Activated T-cell treated with anti-CD3 and anti-CD28 coated beads, Interleukin-2, amount 50 U/mL, for 4 hours (primary cell): Measurements from ENCODE around the gene ZNF526. TPM values are rescaled to one million over a fixed set of nuclear protein-coding genes. Genes with fewer than 3 reads are reported as not detected.
"Not testable (repeated sequence)": the region's sequence is repeated elsewhere in the genome, so short reads cannot be mapped to it uniquely, and the experiment has no call there.

ENCODE experiments used
- ATAC-seq, 2 donors: fragments of 200-7000 bp; cut with Tn5 transposase; one replicate each; pipeline ENCODE4 v1.10.0; 2021
- DNase-seq: peaks from one replicate; pipeline ENCODE4 v3.0.0-alpha.2; 2020
- H3K27me3 Mint-ChIP-seq: one replicate; pipeline ENCODE4 v1.8.0; 2021; ENCODE audit warnings: low read depth, mixed read lengths
- H3K36me3 Mint-ChIP-seq: one replicate; pipeline ENCODE4 v1.8.0; 2022; ENCODE audit warnings: mixed read lengths; ENCODE audit not compliant: insufficient read depth
- H3K4me1 Mint-ChIP-seq: one replicate; pipeline ENCODE4 v1.8.0; 2021; ENCODE audit warnings: low read depth, mixed read lengths
- H3K4me3 Mint-ChIP-seq: one replicate; pipeline ENCODE4 v1.8.0; 2021; ENCODE audit warnings: mild to moderate bottlenecking, moderate library complexity, mixed read lengths
- H3K9me3 Mint-ChIP-seq: one replicate; pipeline ENCODE4 v1.8.0; 2021; ENCODE audit warnings: mixed read lengths
- total RNA-seq, 3 donors: library from RNA; stranded (reverse); gene quantifications; one replicate each; pipeline ENCODE4 v1.2.1, GENCODE V29; 2021

The ZNF526 gene
- total RNA-seq, 3 donors from 2014 or later: 17.2 to 19.4 (median 18.7) TPM

DNA sequence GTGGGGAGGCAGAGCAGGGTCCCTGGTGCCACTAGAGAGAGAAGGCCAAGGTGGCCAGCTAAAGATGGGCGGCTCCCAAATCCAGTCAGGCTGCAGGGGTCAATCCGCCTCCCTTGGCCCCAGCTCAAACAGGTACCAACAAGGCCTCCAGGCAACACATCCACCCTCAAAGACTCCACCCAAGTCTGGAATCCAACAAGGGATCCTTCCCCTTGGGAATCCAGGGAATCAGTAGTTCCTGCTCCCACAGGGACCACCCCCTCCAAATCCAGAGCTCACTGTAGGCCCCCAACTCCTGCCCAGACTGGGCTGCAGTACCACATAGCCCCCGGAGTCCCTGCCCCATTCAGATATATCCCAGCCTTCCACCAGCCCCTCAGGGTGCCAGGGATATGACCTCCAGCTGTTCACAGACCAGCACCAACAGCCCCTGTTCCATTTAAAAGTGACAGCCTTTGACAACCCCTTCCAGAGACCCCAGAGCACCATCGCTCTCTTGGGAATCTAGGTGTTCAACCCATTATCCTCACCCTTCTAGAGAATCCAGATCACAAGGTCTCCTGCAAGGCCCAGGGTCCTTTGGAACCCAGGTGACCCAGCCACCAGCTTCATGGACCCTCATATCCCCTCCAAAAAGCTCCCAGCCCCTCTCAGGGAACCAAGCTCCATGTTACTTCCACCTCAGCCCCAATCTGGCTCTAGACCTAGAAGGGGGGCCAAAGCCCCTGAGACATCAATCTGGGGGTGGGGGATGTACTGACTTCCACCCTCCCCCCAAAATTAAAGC, 31.7 kb downstream of the ZNF526 start:
- Mint-ChIP-seq H3K4me3 (peak overlapping the region; percentile 96), H3K4me1 (peaks cover 29% of the 10 kb centered on the region), H3K27me3 (peaks cover 3% of the 10 kb centered on the region), H3K9me3 (no peaks in the 10 kb centered on the region), H3K36me3 (no peaks in the 10 kb centered on the region)
- no peak for DNase-seq
- no peak for ATAC-seq

DNA sequence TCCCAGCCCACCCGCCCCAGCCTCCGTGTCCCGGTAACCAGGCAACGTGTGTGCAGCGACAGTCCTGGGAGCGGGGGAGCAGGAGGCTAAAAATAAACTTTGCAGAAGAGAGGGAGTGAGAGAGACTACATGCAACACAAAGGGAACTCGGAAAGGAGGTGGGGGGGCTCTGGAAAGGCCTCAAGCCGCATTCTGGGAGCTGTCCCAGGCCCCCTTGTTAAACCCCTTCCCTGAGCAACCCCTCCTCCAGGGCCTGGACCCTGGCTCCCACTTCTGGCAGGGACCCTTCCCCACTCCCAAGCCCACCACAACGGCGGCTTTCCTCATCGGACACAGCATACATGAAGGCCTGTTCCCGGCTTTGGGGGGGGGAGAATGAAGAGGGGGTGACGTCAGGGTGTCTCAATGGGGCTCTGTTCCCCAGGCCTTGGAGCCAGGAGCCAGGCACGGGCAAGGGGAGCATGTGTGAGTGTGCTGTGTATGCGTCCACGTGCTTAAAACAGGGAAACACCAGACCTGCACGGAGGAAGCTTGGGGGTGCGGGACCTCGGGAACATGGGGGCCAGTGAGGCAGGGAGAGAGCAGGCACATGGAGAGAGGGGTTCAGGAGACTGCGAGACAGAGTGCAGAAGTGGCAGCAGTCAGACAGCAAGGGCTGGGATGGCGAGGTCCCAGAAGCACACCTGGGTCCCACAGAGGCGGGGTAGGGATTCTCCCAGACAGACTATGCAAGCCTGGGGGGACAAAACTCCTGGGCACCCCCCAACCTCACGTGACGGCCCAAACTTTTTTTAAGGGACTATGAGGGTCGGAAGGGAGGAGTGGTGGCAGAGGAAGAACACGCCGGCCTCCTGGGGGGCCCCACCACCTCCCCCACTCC, 32.5 kb downstream of the ZNF526 start:
- Mint-ChIP-seq H3K4me3 (peak overlapping the region; percentile 96), H3K36me3 (no peaks in the 10 kb centered on the region), H3K9me3 (no peaks in the 10 kb centered on the region), H3K4me1 (peaks cover 26% of the 10 kb centered on the region), H3K27me3 (peaks cover 3% of the 10 kb centered on the region)
- DNase-seq (no peak), ATAC-seq (no peak)

DNA sequence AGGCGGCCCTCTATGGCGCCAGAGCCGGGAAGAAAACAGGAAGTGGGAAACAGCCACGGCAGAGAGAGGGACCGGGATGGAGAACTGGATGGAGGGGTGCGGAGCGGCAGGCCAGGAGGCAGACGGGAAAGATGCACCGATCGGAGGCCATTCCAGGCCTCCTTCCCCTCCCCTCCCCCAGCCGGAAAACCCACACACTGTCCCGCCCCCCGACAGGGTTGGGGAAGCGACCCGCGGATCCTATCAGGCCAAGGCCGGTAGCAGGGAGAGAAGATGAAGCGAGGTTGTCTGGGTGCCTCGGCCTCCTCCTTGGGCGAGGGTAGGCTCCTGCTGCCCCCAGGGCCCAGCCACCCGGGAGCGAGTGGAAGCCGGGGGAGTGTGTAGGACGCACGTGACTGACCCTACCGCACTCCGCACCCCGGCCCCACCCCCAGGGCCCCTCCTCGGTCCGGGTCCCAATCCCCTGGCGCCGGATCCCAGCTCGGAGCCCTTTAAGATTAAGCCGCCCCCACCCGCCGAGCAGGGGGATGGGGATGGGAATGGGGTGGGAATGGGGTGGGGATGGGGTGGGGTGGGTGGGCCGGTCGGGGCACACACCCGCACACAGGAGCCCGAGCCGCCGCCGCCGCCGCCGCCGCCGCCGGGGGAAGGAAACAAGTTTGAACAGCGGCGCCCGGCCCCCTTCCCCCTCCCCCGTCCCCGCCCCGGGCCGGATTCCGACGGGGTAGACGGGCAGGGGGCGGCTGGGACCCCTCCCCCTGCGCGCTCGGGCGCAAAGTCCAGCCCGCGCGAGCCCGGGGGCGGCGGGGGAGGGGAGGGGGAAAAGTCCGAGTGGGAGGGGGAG, 33.4 kb downstream of the ZNF526 start:
- ATAC-seq: peak; percentile 29 to 31
- DNase-seq: peak; percentile 44
- no peaks in the 10 kb centered on the region for H3K9me3 Mint-ChIP-seq
- peak overlapping the region; percentile 96 for H3K4me3 Mint-ChIP-seq
- H3K4me1 Mint-ChIP-seq: peaks cover 26% of the 10 kb centered on the region
- no peaks in the 10 kb centered on the region for H3K36me3 Mint-ChIP-seq
- peaks cover 3% of the 10 kb centered on the region for H3K27me3 Mint-ChIP-seq

DNA sequence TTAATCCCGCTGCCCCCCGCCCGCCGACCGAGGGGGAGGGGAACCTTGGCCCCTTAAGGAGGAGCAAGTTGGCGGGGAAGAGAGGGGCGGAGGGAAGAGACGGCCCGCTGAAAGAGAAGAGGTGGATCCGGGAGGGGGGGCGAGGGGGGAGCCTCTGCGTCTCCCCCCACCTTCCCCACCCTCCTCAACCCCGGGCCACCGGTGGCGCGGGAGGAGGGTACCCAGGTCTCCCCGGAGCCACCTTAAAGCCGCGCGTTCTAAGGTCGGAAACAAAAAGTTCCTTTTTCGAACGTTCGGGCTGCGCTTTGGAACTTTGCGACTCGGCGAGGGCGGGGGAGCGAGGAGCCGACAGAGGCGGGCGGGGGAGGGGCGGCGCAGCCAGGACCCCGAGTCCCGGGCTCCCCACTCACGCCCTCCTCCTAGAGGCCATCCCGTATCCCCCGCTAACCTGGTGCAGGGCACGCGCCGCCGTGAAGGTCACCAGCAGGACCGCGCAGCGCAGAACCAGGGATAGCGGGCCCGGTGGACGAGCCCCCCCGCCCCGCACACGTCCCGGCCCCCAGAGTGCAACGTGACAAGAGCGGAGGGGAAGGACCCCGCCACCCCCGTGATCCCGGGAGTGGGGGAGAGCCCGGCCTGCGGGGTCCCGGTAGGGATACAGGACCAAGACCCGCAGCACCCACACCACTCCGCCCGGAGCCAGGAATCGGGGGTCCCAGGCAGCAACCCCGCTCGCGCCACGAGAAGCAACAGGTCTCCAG, 34.2 kb downstream of the ZNF526 start:
- peaks cover 3% of the 10 kb centered on the region for H3K27me3 Mint-ChIP-seq
- H3K4me3 Mint-ChIP-seq: peak overlapping the region; percentile 76
- ATAC-seq (peak; percentile 46 to 47), DNase-seq (peak; percentile 74)
- no peaks in the 10 kb centered on the region for H3K36me3 Mint-ChIP-seq
- peaks cover 26% of the 10 kb centered on the region for H3K4me1 Mint-ChIP-seq
- no peaks in the 10 kb centered on the region for H3K9me3 Mint-ChIP-seq

DNA sequence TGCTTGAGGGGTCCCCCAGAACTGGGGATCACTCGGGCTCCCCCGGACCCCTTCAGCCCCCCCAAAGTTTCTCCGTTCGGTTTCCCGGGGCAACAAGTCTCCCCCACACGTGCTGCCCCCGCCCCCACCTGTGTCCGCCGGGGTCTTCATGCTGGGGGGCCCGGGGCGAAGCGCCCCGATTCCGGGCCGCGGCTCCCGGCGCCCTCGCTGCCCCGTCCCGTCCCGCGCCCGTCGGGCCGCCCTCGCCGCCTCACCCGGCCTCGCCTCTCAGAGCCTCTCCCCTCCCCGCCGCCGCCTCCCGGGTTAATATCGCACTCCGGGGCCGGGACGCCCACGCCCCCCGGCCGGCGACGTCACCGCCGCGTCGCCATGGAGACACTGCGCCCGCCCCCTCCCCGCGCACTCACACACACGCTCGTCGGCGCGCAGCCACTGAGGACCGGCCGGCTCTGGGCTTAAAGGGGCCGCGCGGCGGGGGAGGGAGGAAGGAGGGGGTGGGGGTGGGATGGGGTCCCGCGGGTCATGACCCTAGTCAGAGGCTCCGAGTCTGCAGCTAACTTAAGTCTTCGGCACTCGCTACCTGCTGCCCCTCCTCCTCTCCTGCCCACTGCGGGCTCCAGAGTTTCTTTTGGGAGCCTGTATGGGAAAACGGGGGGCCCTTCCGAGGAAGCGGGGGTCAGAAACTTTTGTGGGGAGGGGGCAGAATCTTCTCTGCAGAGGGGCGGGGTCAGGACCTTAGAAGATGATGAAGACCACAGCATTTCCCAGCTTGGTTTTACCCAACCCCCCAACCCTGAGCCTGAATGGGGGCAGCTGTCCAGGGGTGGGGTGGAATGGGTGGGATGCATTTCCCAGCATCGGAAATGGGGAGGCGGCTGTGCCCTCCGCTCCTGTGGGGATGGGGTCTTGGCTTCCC, 35.0 kb downstream of the ZNF526 start, which contains the start of gene ERF:
Gene ERF (minus strand): TSS at position 279 of the 916 bp plus-strand sequence. CDS start 129 bp downstream, at position 150.
- Mint-ChIP-seq H3K36me3 (no peaks in the 10 kb centered on the region), H3K4me3 (peak within 1 kb of the TSS; percentile 76), H3K9me3 (no peaks in the 10 kb centered on the region), H3K27me3 (peaks cover 3% of the 10 kb centered on the region), H3K4me1 (peaks cover 26% of the 10 kb centered on the region)
- ATAC-seq: peak; percentile 73 to 74
- peak; percentile 94 for DNase-seq

DNA sequence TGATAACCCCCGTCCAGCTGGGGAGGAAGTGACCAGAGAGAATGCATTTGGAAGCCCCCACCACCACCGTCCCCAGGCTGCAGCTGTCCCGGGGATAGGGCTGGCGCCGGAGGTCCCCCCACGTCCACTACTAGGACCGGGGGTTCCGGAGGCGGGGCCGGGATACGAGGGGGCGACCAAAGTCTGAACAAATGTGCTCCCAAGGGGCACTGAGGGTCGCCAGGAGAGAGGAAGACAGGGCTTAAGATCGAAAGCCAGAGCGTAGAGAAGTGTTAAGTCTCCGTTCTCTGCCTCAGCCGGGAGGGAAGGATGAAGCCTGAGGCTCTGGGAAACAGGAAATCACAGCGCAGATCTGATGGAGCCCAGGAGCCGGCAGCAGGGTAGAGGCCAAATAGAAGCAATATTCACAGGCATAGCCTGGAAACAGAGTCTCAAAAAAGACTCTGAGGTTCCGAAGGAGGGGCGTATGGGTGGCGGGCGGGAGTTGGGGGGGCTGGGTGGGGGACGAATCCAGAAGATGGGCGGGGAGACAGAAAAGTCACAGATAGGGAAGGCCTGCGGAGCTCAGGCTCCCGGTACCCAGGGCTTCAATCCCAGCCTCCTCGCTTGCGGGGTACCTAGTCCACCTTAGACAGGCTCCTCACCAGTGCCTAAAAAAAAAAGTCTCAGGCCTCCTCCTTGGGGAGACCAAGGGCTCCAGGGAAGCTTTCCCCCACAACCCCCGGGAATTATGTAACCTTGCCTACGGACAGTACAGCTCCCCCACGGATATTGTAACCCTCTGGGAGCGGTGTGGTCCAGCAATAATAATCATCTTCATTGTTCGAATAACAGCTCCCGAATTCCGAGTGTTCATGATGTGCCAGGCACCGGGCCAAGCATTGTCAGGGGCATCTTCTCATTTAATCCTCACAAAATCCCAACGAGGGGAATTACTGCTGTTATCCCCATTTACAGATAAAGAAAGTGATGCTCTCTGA, 35.9 kb downstream of the ZNF526 start:
- Mint-ChIP-seq H3K9me3 (no peaks in the 10 kb centered on the region), H3K27me3 (peaks cover 3% of the 10 kb centered on the region), H3K36me3 (no peaks in the 10 kb centered on the region), H3K4me1 (peaks cover 23% of the 10 kb centered on the region), H3K4me3 (peak overlapping the region; percentile 76)
- ATAC-seq (no peak), DNase-seq (no peak)

DNA sequence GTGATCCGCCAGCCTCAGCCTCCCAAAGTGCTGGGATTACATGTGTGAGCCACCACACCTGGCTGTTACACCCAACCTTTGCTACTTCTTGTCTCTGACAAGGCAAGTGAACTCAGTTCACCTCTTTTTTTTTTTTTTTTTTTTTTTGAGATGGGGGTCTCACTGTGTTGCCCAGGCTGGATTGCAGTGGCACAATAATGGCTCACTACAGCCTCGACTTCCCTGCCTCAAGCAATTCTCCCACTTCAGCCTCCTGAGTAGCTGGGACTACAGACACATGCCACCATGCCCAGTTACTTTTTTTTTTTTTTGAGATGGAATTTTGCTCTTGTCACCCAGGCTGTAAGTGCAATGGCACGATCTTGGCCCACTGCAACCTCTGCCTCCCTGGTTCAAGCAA, 37.7 kb downstream of the ZNF526 start:
- H3K27me3 Mint-ChIP-seq, DNase-seq, H3K4me1 Mint-ChIP-seq, ATAC-seq, H3K36me3 Mint-ChIP-seq, H3K9me3 Mint-ChIP-seq, H3K4me3 Mint-ChIP-seq: not testable (repeated sequence)

DNA sequence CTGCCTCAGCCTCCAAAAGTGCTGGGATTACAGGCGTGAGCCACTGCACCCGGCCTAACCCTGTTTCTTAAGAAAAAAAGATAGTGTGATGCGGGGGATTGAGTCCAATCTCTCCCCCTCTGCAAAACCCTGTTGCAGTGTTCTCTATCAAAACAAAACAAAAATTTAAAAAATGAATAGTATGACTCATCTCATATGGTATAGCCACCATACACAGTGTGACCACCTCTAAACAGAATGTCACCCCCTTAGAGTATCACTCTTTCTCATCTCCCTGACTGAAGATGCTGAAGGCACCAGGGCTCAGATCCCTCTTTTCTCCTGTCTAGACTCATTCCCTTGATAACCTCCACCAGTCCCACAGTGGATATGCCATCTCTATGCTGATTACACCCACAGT, 41.7 kb downstream of the ZNF526 start:
- H3K4me3 Mint-ChIP-seq: no peak overlapping the region
- H3K36me3 Mint-ChIP-seq: no peaks in the 10 kb centered on the region
- no peaks in the 10 kb centered on the region for H3K4me1 Mint-ChIP-seq
- H3K9me3 Mint-ChIP-seq: no peaks in the 10 kb centered on the region
- H3K27me3 Mint-ChIP-seq: no peaks in the 10 kb centered on the region
- ATAC-seq (peak; percentile 48 to 52), DNase-seq (no peak)

DNA sequence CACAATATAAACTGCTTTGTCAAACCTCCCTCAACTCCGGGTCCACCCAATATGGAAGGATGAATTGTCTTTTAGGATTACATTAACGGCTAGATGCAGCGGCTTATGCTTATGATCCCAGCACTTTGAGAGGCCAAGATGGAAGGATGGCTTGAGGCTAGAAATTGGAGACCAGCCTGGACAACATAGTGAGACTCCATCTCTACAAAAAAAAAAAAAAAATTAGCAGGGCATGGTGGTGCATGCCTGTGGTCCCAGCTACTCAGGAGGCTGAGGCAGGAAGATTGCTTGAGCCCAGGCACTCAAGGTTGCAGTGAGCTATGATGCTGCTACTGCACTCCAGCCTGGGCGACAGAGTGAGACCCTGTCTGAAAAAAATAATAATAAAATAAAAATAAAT, 46.0 kb downstream of the ZNF526 start:
- ATAC-seq, H3K9me3 Mint-ChIP-seq, H3K27me3 Mint-ChIP-seq, DNase-seq, H3K4me3 Mint-ChIP-seq, H3K36me3 Mint-ChIP-seq: not testable (repeated sequence)
- H3K4me1 Mint-ChIP-seq: peaks cover 23% of the 10 kb centered on the region

DNA sequence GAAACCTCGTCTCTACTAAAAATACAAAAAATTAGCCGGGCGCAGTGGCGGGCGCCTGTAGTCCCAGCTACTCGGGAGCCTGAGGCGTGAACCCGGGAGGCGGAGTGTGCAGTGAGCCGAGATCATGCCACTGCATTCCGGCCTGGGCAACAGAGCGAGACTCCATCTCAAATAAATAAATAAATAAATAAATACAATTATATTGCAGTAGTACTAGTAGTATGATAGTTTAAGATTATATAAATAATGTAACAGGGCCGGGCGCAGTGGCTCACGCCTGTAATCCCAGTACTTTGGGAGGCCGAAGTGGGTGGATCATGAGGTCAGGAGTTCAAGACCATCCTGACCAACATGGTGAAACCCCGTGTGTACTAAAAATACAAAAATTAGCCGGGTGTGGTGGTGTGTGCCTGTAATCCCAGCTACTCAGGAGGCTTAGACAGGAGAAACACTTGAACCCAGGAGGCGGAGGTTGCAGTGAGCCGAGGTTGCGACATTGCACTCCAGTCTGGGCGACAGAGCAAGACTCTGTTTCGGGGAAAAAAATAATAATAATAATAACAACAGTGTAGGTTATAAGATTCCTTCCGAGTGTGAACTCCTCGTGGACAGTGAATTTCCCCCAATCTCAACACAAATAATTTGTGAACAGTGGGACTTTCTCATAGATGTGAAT, 47.0 kb downstream of the ZNF526 start:
- not testable (repeated sequence) for H3K36me3 Mint-ChIP-seq, ATAC-seq, H3K9me3 Mint-ChIP-seq, H3K27me3 Mint-ChIP-seq, DNase-seq, H3K4me3 Mint-ChIP-seq
- H3K4me1 Mint-ChIP-seq: peaks cover 29% of the 10 kb centered on the region

DNA sequence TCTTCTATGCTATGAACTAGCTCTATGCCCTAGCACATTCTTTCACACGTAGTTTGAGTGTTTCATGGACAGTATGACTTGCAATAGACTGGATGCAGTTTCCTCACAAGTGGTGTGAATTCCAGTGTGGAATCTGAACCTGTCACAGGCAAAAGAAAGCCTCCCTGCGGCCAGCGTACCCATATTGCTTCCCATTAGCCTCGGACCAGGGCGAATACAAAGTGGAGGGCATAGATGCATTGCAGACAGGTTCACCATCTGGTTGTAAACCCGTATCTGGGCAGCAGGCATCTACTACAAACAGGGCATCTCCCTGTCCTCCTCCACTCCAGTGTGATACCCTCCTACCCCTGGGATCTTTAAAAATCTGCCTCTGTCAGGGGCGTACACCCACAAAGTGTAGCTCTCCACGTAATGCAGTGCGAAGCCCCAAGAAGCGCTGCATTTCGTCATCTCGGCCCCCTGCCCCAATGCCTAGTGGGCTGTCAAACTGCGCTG, 47.6 kb downstream of the ZNF526 start:
- peaks cover 29% of the 10 kb centered on the region for H3K4me1 Mint-ChIP-seq
- peaks cover 5% of the 10 kb centered on the region for H3K36me3 Mint-ChIP-seq
- H3K9me3 Mint-ChIP-seq: no peaks in the 10 kb centered on the region
- no peak for ATAC-seq
- no peak overlapping the region for H3K4me3 Mint-ChIP-seq
- H3K27me3 Mint-ChIP-seq: no peaks in the 10 kb centered on the region
- DNase-seq: no peak
